Measurements from ENCODE around the gene CTBP1.
A peak's percentile ranks its signal among the peaks of the same experiment; 100 is the strongest.

The CTBP1 gene

GRCh38 chr4:1250921-1251772, 2.2 kb upstream of the CTBP1 start:
- Histone ChIP-seq H3K27me3 (ENCODE audit: low read depth) (no peaks in the 10 kb centered on the region), H3K4me1 (peaks cover 13% of the 10 kb centered on the region), H3K36me3 (replicated peaks) (no peaks in the 10 kb centered on the region; the same call in 1 of the 2 replicates), H3K9me3 (peaks cover 7% of the 10 kb centered on the region), H3K4me3 (no peak overlapping the region)
- in situ Hi-C loops (cut with MboI; ENCODE audit: low sequenced_read_pairs): loop anchor here (5.0 kb wide), 1 partner anchor 91 kb away; no protein-coding TSS in a partner anchor
- no peak for DNase-seq (ENCODE audit: low spot score in 2 of 2)

DNA sequence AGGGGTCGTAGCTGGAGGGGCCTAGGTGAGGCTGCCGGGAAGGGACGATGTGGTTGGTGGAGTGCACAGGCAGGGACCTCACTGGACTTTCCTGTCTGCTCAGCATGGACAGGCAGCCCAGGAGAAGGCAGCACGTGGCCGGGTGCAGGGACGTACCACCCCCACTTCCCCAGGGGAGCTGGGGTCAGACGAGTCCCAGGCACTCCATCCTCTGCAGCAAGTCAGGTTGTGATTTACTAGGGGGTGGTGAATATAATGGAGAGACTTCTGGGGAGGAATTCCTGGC, 1.5 kb upstream of the CTBP1 start:
- Histone ChIP-seq H3K27me3 (ENCODE audit: low read depth) (no peaks in the 10 kb centered on the region), H3K36me3 (replicated peaks) (no peaks in the 10 kb centered on the region; the same call in 1 of the 2 replicates), H3K4me1 (peaks cover 13% of the 10 kb centered on the region), H3K4me3 (no peak overlapping the region), H3K9me3 (peaks cover 7% of the 10 kb centered on the region)
- no peak for DNase-seq (ENCODE audit: low spot score in 2 of 2)
- in situ Hi-C loops (cut with MboI; ENCODE audit: low sequenced_read_pairs): loop anchor here (5.0 kb wide), 1 partner anchor 92 kb away; no protein-coding TSS in a partner anchor

GRCh38 chr4:1249731-1250526, 999 bp upstream of the CTBP1 start:
- Histone ChIP-seq H3K9me3 (peaks cover 7% of the 10 kb centered on the region), H3K36me3 (replicated peaks) (no peaks in the 10 kb centered on the region; the same call in 1 of the 2 replicates), H3K27me3 (ENCODE audit: low read depth) (no peaks in the 10 kb centered on the region), H3K4me1 (peaks cover 13% of the 10 kb centered on the region), H3K4me3 (peak overlapping the region; percentile 31)
- in situ Hi-C loops (cut with MboI; ENCODE audit: low sequenced_read_pairs): loop anchor here (5.0 kb wide), 1 partner anchor 92 kb away; no protein-coding TSS in a partner anchor
- DNase-seq (ENCODE audit: low spot score in 2 of 2): peak in 1 of 2 experiments; percentile 22

DNA sequence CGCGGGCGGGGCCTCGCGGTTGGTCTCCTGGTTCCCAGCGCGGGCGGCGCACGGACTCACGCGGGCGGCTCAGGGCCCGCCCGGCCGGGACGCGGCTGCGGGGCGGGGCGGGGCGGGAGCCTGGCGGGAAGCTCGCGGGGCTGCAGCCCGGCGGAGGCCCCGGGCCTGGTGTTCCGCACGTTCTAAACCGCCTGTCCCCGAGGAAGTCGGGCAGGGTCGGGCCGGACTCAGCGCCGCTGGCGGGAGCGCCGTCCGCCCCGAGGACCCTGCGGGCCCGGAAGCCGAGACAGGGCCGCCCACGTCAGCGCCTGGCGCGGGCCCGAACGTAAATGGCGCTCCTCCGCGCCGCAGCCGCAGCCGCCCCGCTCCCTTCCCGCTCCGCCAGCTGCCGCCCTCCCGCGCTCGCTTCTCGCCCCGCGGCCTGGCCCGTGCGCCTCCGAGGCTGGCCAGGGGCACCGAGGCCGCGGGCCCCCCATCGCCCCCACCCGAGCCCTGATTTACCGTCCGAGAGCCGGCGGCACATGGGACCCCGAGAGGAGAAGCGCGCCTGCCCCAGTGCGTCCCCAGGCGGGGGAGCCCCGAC, 309 bp upstream of the CTBP1 start:
- H3K4me3 ChIP-seq: peak overlapping the region; percentile 31
- no peaks in the 10 kb centered on the region; the same call in 1 of the 2 replicates for H3K36me3 ChIP-seq (replicated peaks)
- DNase-seq (ENCODE audit: low spot score in 2 of 2): peak; percentile 68 to 86
- no peaks in the 10 kb centered on the region for H3K27me3 ChIP-seq (ENCODE audit: low read depth)
- H3K4me1 ChIP-seq: peaks cover 13% of the 10 kb centered on the region
- in situ Hi-C loops (cut with MboI; ENCODE audit: low sequenced_read_pairs): no loop called here
- H3K9me3 ChIP-seq: peaks cover 7% of the 10 kb centered on the region

DNA sequence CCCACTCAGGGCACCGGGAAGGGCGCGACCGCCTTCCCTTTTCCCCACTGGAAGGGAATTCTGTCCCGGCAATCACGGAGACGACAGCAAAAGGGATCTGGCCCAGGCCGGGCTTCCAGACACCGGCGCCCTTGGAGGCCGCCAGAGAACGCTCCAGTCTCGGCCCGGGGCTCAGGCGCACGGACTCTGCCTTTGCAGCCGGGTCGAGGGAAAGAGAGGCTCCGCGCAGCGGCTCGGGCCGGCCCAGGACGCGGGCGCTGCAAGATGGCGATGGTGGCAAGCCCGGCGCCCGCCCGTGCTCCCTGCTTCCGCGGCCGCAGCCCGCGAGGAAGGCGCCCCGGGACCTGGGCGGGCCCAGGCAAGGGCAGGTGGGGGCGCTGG, 1.1 kb downstream of the CTBP1 start:
- in situ Hi-C loops (cut with MboI; ENCODE audit: low sequenced_read_pairs): no loop called here
- Histone ChIP-seq H3K4me3 (peak overlapping the region; percentile 76), H3K27me3 (ENCODE audit: low read depth) (no peaks in the 10 kb centered on the region), H3K36me3 (replicated peaks) (peaks cover 5% of the 10 kb centered on the region), H3K4me1 (peaks cover 13% of the 10 kb centered on the region), H3K9me3 (peaks cover 7% of the 10 kb centered on the region)
- DNase-seq (ENCODE audit: low spot score in 2 of 2): no peak

GRCh38 chr4:1246901-1247863, 1.7 kb downstream of the CTBP1 start:
- Histone ChIP-seq H3K4me3 (peak overlapping the region; percentile 76), H3K27me3 (ENCODE audit: low read depth) (no peaks in the 10 kb centered on the region), H3K4me1 (peaks cover 13% of the 10 kb centered on the region), H3K36me3 (replicated peaks) (peaks cover 5% of the 10 kb centered on the region), H3K9me3 (peaks cover 7% of the 10 kb centered on the region)
- in situ Hi-C loops (cut with MboI; ENCODE audit: low sequenced_read_pairs): no loop called here
- peak in 1 of 2 experiments; percentile 19 for DNase-seq (ENCODE audit: low spot score in 2 of 2)

GRCh38 chr4:1246111-1246881, 2.6 kb downstream of the CTBP1 start:
- in situ Hi-C loops (cut with MboI; ENCODE audit: low sequenced_read_pairs): no loop called here
- Histone ChIP-seq H3K9me3 (peaks cover 5% of the 10 kb centered on the region), H3K36me3 (replicated peaks) (peaks cover 9% of the 10 kb centered on the region), H3K4me3 (peak overlapping the region; percentile 76; the same call in 1 of the 2 replicates), H3K4me1 (peaks cover 13% of the 10 kb centered on the region), H3K27me3 (ENCODE audit: low read depth) (no peaks in the 10 kb centered on the region)
- peak in 1 of 2 experiments; percentile 9 for DNase-seq (ENCODE audit: low spot score in 2 of 2)

DNA sequence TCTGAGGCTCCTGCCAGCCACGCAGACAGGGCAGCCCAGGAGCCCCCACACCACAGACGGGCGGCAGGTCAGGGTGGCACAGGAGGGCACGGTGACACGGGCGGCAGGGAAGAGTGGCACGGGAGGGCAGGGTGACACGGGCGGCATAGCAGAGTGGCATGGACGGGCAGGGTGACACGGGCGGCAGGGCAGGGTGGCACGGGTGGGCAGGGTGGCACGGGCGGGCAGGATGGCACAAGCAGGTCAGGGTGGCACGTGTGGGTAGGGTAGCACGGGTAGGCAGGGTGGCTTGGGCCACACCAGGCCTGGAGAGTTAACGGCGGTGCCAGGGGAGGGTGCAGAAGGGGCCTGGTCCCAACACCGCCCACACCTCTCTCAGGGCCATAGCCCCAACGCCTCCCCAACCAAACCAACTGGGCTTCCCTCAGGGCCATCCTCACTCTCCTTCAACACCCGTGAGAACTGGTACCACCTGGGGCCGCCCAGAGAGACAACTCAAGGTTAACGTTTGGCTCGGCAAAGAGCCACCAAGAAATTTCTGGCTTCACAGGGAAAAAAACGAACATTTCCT, 3.4 kb downstream of the CTBP1 start:
- peak in 1 of 2 experiments; percentile 8 for DNase-seq (ENCODE audit: low spot score in 2 of 2)
- in situ Hi-C loops (cut with MboI; ENCODE audit: low sequenced_read_pairs): no loop called here
- no peak overlapping the region for H3K4me3 ChIP-seq

DNA sequence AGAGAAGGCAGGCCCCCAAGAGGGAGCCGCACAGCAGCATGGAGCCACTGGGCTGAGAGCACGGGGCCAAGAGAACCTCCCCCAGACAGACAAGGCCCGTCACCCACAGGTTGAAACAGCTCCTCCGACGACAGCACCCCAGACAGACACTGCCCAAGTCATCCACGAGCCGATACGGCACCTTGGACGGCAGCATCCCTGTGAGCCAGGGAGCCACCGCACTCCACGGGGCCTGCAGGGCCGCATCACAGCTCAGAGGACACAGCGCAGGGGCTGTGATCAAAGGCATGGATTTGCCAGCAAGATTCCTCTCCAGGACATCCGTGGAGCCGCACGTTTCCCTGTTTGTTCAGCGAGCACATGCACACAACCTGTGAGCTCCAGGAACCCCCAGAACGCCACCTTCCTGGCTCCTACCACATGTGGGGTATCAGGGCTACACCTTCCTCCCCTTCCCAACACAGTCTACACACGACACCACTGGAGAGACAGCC, 3.9 kb downstream of the CTBP1 start:
- in situ Hi-C loops (cut with MboI; ENCODE audit: low sequenced_read_pairs): no loop called here
- no peaks in the 10 kb centered on the region for H3K27me3 ChIP-seq (ENCODE audit: low read depth)
- 0 out of 2 replicates have a peak, but pooled peaks cover 3% of the 10 kb centered on the region for H3K9me3 ChIP-seq
- DNase-seq (ENCODE audit: low spot score in 2 of 2): peak in 1 of 2 experiments; percentile 5
- H3K4me3 ChIP-seq: no peak overlapping the region
- peaks cover 17% of the 10 kb centered on the region for H3K36me3 ChIP-seq (replicated peaks)
- peaks cover 13% of the 10 kb centered on the region for H3K4me1 ChIP-seq

More for the DNA sequence above, 3.4 kb downstream of the CTBP1 start:
- peaks cover 13% of the 10 kb centered on the region for H3K4me1 ChIP-seq
- no peaks in the 10 kb centered on the region for H3K27me3 ChIP-seq (ENCODE audit: low read depth)
- H3K36me3 ChIP-seq (replicated peaks): peaks cover 17% of the 10 kb centered on the region
- H3K9me3 ChIP-seq: peaks cover 5% of the 10 kb centered on the region; the same call in 1 of the 2 replicates

- no peaks in the 10 kb centered on the region for H3K9me3 ChIP-seq
- in situ Hi-C loops (cut with MboI; ENCODE audit: low sequenced_read_pairs): no loop called here
- DNase-seq (ENCODE audit: low spot score in 2 of 2): peak in 1 of 2 experiments; percentile 7
- peaks cover 22% of the 10 kb centered on the region for H3K36me3 ChIP-seq (replicated peaks)
- H3K4me1 ChIP-seq: peaks cover 8% of the 10 kb centered on the region
- no peaks in the 10 kb centered on the region for H3K27me3 ChIP-seq (ENCODE audit: low read depth)
- H3K4me3 ChIP-seq: no peak overlapping the region
Measured at GRCh38 chr4:1244081-1244977, 4.6 kb downstream of the CTBP1 start.

DNA sequence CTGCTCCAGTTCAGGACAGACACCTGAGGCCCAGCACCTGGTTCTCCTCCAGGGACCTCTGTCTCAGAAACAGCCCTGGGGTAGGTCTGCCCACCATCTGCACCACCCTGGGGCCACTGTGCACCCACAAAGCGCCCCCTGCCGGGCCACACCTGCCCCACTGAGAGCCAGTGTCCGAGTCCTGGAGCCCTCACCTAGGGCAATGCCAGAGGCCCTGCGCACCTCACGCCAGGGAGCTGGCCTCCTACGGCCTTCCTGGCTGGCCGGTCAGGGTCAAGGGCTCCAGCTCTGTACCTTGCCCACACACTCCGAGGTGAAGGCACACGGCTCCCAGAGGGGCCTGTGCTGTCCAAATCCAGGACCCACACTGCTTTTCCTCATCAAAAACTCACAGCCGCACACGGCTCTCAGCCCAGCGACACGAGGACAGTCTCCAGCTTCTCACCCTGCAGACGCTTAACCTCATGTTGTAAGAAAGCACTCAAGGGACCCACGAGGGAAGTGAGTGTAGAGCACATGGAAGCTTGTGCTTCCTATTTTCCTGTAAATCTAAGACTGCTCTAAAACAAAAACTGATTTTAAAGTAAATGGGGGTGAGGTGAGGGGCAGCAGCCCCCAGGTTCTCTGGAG, 5.4 kb downstream of the CTBP1 start:
- Histone ChIP-seq H3K36me3 (replicated peaks) (peaks cover 24% of the 10 kb centered on the region), H3K4me3 (no peak overlapping the region), H3K4me1 (peaks cover 8% of the 10 kb centered on the region), H3K27me3 (ENCODE audit: low read depth) (no peaks in the 10 kb centered on the region), H3K9me3 (no peaks in the 10 kb centered on the region)
- DNase-seq (ENCODE audit: low spot score in 2 of 2): peak in 1 of 2 experiments; percentile 9
- in situ Hi-C loops (cut with MboI; ENCODE audit: low sequenced_read_pairs): no loop called here

All from HAP-1 (cell line).